ENCODE results near the gene FAM184B.

Gene FAM184B

GRCh38 chr4:17781300-17782287 lies at the start of gene FAM184B:
FAM184B (minus strand) TSS chr4:17781621; CDS start chr4:17781299, 322 bp downstream.
- DNase-seq (ENCODE audit: low spot score): no peak

- no peak for DNase-seq (ENCODE audit: low spot score)
Measured at GRCh38 chr4:17823871-17824669, 42.6 kb upstream of the FAM184B start.

- peak; percentile 84 for DNase-seq (ENCODE audit: low spot score)
Measured at GRCh38 chr4:17817027-17817426, 35.6 kb upstream of the FAM184B start.

- DNase-seq (ENCODE audit: low spot score): no peak
Measured at GRCh38 chr4:17816142-17816541, 34.7 kb upstream of the FAM184B start.

GRCh38 chr4:17814140-17814539 lies 32.7 kb upstream of the FAM184B start:
- DNase-seq (ENCODE audit: low spot score): no peak

- DNase-seq (ENCODE audit: low spot score): no peak
Measured at GRCh38 chr4:17812801-17813200, 31.4 kb upstream of the FAM184B start.

GRCh38 chr4:17812125-17812524 lies 30.7 kb upstream of the FAM184B start:
- no peak for DNase-seq (ENCODE audit: low spot score)

GRCh38 chr4:17811078-17811603 lies 29.7 kb upstream of the FAM184B start:
- DNase-seq (ENCODE audit: low spot score): no peak

- peak; percentile 100 for DNase-seq (ENCODE audit: low spot score)
Measured at GRCh38 chr4:17810260-17811077, 29.0 kb upstream of the FAM184B start, which contains the start of the genes DCAF16 and NCAPG. DCAF16 (minus strand) TSS chr4:17810757; CDS start chr4:17804141, 6,616 bp downstream. NCAPG (plus strand) TSS chr4:17810979; CDS start chr4:17811078, 99 bp downstream.

- DNase-seq (ENCODE audit: low spot score): peak; percentile 6
Measured at GRCh38 chr4:17809667-17810066, 28.2 kb upstream of the FAM184B start.

- no peak for DNase-seq (ENCODE audit: low spot score)
Measured at GRCh38 chr4:17807446-17807845, 26.0 kb upstream of the FAM184B start.

- DNase-seq (ENCODE audit: low spot score): no peak
Measured at GRCh38 chr4:17805580-17806155, 24.2 kb upstream of the FAM184B start.

- DNase-seq (ENCODE audit: low spot score): no peak
Measured at GRCh38 chr4:17797808-17798207, 16.4 kb upstream of the FAM184B start.

GRCh38 chr4:17794730-17795129 lies 13.3 kb upstream of the FAM184B start:
- no peak for DNase-seq (ENCODE audit: low spot score)

GRCh38 chr4:17788956-17789355 lies 7.5 kb upstream of the FAM184B start:
- DNase-seq (ENCODE audit: low spot score): no peak

GRCh38 chr4:17787315-17787714 lies 5.9 kb upstream of the FAM184B start:
- DNase-seq (ENCODE audit: low spot score): no peak

GRCh38 chr4:17786567-17786966 lies 5.1 kb upstream of the FAM184B start:
- no peak for DNase-seq (ENCODE audit: low spot score)

GRCh38 chr4:17785858-17786257 lies 4.4 kb upstream of the FAM184B start:
- DNase-seq (ENCODE audit: low spot score): no peak

- DNase-seq (ENCODE audit: low spot score): peak; percentile 31
Measured at GRCh38 chr4:17780501-17781299, 721 bp downstream of the FAM184B start.

- DNase-seq (ENCODE audit: low spot score): no peak
Measured at GRCh38 chr4:17778431-17778830, 3.0 kb downstream of the FAM184B start.
